SH-SY5Y (cell line): ENCODE measurements around the gene RTEL1.

ENCODE experiments used
- GATA2 ChIP-seq: IDR thresholded peaks from 2 replicates; pipeline ENCODE4 v1.6.1; 2011; ENCODE audit warnings: mild to moderate bottlenecking, low read depth, low read length
- GATA3 ChIP-seq: IDR thresholded peaks from 2 replicates; pipeline ENCODE4 v1.6.1; 2011; ENCODE audit warnings: low read depth, mild to moderate bottlenecking, low read length, moderate library complexity

DNA sequence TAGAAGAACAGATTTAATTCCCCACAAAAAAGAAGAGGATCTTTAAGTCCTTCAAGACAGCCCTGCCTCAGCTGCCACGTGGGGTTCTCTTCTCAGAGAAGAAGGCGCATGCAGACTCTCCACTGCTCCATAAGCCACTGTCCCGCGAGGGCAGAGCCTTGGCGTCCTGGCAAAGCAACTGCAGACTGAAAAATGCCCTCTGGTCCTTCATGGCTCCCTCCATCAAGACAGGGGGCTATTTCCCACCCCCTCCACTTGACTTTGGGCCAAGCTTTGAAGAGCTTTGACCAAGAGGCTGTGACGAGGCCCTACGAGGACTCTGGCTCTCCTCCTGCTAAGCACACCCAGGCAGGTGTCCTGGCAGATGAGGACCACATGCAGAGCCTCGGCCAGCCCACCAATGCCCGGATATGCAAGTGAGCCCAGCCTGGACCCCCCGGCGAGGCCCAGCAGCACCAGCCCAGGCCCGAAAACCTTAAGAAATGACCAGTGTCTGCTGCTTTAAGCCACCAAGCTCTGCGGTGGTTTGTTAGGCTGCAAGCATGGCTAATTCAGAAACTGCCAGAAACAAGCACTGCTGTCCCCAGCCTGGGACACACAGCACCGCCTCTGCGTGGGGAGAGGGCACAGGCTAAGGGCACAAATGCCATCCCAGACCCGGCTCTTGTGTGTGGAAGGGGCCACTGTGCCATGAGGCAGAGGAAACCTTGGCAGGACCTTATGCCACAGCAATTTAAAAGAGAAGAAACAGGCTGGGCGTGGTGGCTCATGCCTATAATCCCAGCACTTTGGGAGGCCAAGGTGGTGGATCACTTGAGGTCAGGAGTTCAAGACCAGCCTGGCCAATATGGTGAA is 47.3 kb upstream of the RTEL1 start:
- TF ChIP-seq GATA3 (no peak), GATA2 (no peak)
